H9 (cell line): ENCODE measurements around the gene KRTAP1-5. TPM values are rescaled to one million over a fixed set of nuclear protein-coding genes. Genes with fewer than 3 reads are reported as not detected.
"Not testable (repeated sequence)": the region's sequence is repeated elsewhere in the genome, so short reads cannot be mapped to it uniquely, and the experiment has no call there.

Experiments used
- DNase-seq: peaks from one replicate; pipeline ENCODE4 v3.0.0-alpha.2; 2017
- H2AFZ ChIP-seq: one replicate; pipeline ENCODE4 v1.6.1; 2013; ENCODE audit warnings: mild to moderate bottlenecking, low read length, control low read depth, moderate library complexity
- H2AK5ac ChIP-seq: 2 replicates; pipeline ENCODE4 v1.6.1; 2013; ENCODE audit warnings: low read length, control low read depth, mixed read lengths; ENCODE audit not compliant: insufficient read length
- H2BK120ac ChIP-seq: one replicate; pipeline ENCODE4 v1.6.1; 2013; ENCODE audit warnings: low read depth, mild to moderate bottlenecking, low read length, control low read depth, inconsistent platforms; ENCODE audit not compliant: poor library complexity, severe bottlenecking
- H2BK12ac ChIP-seq: 2 replicates; pipeline ENCODE4 v1.6.1; 2013; ENCODE audit warnings: low read length, control low read depth, mixed read lengths, low read depth; ENCODE audit not compliant: insufficient read length
- H2BK15ac ChIP-seq: 2 replicates; pipeline ENCODE4 v1.6.1; 2013; ENCODE audit warnings: low read depth, low read length, control low read depth
- H2BK20ac ChIP-seq: one replicate; pipeline ENCODE4 v1.6.1; 2013; ENCODE audit warnings: low read depth, mild to moderate bottlenecking, low read length, control low read depth, inconsistent platforms; ENCODE audit not compliant: poor library complexity, severe bottlenecking
- H2BK5ac ChIP-seq: 2 replicates; pipeline ENCODE4 v1.6.1; 2013; ENCODE audit warnings: low read length, control low read depth, mixed read lengths; ENCODE audit not compliant: insufficient read length
- H3K14ac ChIP-seq: 2 replicates; pipeline ENCODE4 v1.6.1; 2013; ENCODE audit warnings: low read length, control low read depth; ENCODE audit not compliant: insufficient read depth
- H3K18ac ChIP-seq: 2 replicates; pipeline ENCODE4 v1.6.1; 2013; ENCODE audit warnings: low read depth, mild to moderate bottlenecking, mixed read lengths, low read length, control low read depth; ENCODE audit not compliant: insufficient read length
- H3K23ac ChIP-seq: 2 replicates; pipeline ENCODE4 v1.6.1; 2013; ENCODE audit warnings: low read length, control low read depth, mixed read lengths, low read depth; ENCODE audit not compliant: insufficient read length
- H3K23me2 ChIP-seq: 2 replicates; pipeline ENCODE4 v1.6.1; 2013; ENCODE audit warnings: low read depth, mild to moderate bottlenecking, mixed read lengths, low read length, control low read depth; ENCODE audit not compliant: insufficient read length, poor library complexity, severe bottlenecking
- H3K27ac ChIP-seq: 2 replicates; pipeline ENCODE4 v1.5.1; 2013; ENCODE audit warnings: low read length, control low read depth, mixed read lengths, low read depth; ENCODE audit not compliant: insufficient read length
- H3K27me3 ChIP-seq: 2 replicates; pipeline ENCODE4 v1.6.1; 2013; ENCODE audit warnings: low read length, control low read depth, inconsistent platforms; ENCODE audit not compliant: insufficient read depth
- H3K4ac ChIP-seq: 2 replicates; pipeline ENCODE4 v1.6.1; 2013; ENCODE audit warnings: low read depth, mild to moderate bottlenecking, control low read depth, inconsistent platforms, low read length, moderate library complexity
- H3K4me1 ChIP-seq: 2 replicates; pipeline ENCODE4 v1.6.1; 2013; ENCODE audit warnings: low read length, control low read depth, inconsistent platforms; ENCODE audit not compliant: insufficient read depth
- H3K4me2 ChIP-seq: 2 replicates; pipeline ENCODE4 v1.6.1; 2013; ENCODE audit warnings: low read length, control low read depth, mixed read lengths; ENCODE audit not compliant: insufficient read length, insufficient read depth
- H3K56ac ChIP-seq: 2 replicates; pipeline ENCODE4 v1.6.1; 2013; ENCODE audit warnings: low read depth, mild to moderate bottlenecking, mixed read lengths, low read length, control low read depth; ENCODE audit not compliant: insufficient read length
- H3K79me1 ChIP-seq: 2 replicates; pipeline ENCODE4 v1.6.1; 2013; ENCODE audit warnings: low read depth, mild to moderate bottlenecking, moderate library complexity, low read length, control low read depth, inconsistent platforms; ENCODE audit not compliant: insufficient read depth, poor library complexity, severe bottlenecking
- H3K79me2 ChIP-seq: 2 replicates; pipeline ENCODE4 v1.6.1; 2013; ENCODE audit warnings: low read length, control low read depth, inconsistent platforms; ENCODE audit not compliant: insufficient read depth
- H3K9ac ChIP-seq: 2 replicates; pipeline ENCODE4 v1.6.1; 2013; ENCODE audit warnings: low read length, control low read depth, mixed read lengths; ENCODE audit not compliant: insufficient read length; ENCODE audit errors: extremely low read depth
- H3K9me3 ChIP-seq: one replicate; pipeline ENCODE4 v1.6.1; 2013; ENCODE audit warnings: low read depth, low read length, inconsistent platforms; ENCODE audit not compliant: control insufficient read depth
- H3T11ph ChIP-seq: one replicate; pipeline ENCODE4 v1.6.1; 2013; ENCODE audit warnings: mild to moderate bottlenecking, low read length, control low read depth, inconsistent platforms
- H4K20me1 ChIP-seq: one replicate; pipeline ENCODE4 v1.6.1; 2013; ENCODE audit not compliant: control insufficient read depth, insufficient read length, insufficient read depth
- H4K5ac ChIP-seq: 2 replicates; pipeline ENCODE4 v1.6.1; 2013; ENCODE audit warnings: low read depth, mild to moderate bottlenecking, mixed read lengths, low read length, control low read depth; ENCODE audit not compliant: insufficient read length
- H4K8ac ChIP-seq: replicated peaks from 2 replicates; pipeline ENCODE4 v1.6.1; 2013; ENCODE audit warnings: low read length, control low read depth, mixed read lengths, low read depth; ENCODE audit not compliant: insufficient read length
- H4K91ac ChIP-seq: 2 replicates; pipeline ENCODE4 v1.6.1; 2013; ENCODE audit warnings: low read depth, mild to moderate bottlenecking, moderate library complexity, mixed read lengths, low read length, control low read depth; ENCODE audit not compliant: insufficient read length
- H3K27ac Mint-ChIP-seq, 3 experiments: 2 replicates in 2 of 3; 3 replicates in 1 of 3; pipeline ENCODE4 v1.8.0; 2020 to 2021; ENCODE audit warnings: mixed read lengths in 3 of 3, mild to moderate bottlenecking in 1 of 3, moderate library complexity in 1 of 3
- H3K27me3 Mint-ChIP-seq: 2 replicates; pipeline ENCODE4 v1.8.0; 2021; ENCODE audit warnings: low read depth, mild to moderate bottlenecking, moderate library complexity, mixed read lengths
- H3K36me3 Mint-ChIP-seq, 3 experiments: 2 replicates in 2 of 3; 3 replicates in 1 of 3; pipeline ENCODE4 v1.8.0; 2020 to 2021; ENCODE audit warnings: low read depth in 3 of 3, mixed read lengths in 3 of 3; ENCODE audit not compliant: insufficient read depth in 1 of 3
- H3K4me1 Mint-ChIP-seq, 2 experiments: 2 replicates each; pipeline ENCODE4 v1.8.0; 2020; ENCODE audit warnings: mixed read lengths in 2 of 2
- H3K4me3 Mint-ChIP-seq, 2 experiments: 2 replicates in 1 of 2; 3 replicates in 1 of 2; pipeline ENCODE4 v1.8.0; 2020 to 2021; ENCODE audit warnings: mild to moderate bottlenecking in 2 of 2, mixed read lengths in 2 of 2, moderate library complexity in 1 of 2
- H3K9me3 Mint-ChIP-seq, 2 experiments: 2 replicates in 1 of 2; 3 replicates in 1 of 2; pipeline ENCODE4 v1.8.0; 2020; ENCODE audit warnings: mild to moderate bottlenecking in 2 of 2, mixed read lengths in 2 of 2, moderate library complexity in 1 of 2
- CTCF ChIP-seq: fragments of 200-600 bp; sonication (generic); conservative IDR thresholded peaks from 3 replicates; pipeline ENCODE4 v1.8.0; 2021; ENCODE audit warnings: antibody characterized with exemption, mild to moderate bottlenecking
- WGBS: extraction: QIAGEN DNeasy Blood & Tissue Kit; methylation state at CpG from one replicate; pipeline ENCODE4 v1.1.7; 2013; ENCODE audit warnings: missing lambda C conversion rate, low lambda C conversion rate, mixed read lengths; ENCODE audit not compliant: insufficient read length; ENCODE audit errors: extremely low coverage; 5-methylcytosine and 5-hydroxymethylcytosine counted together
- total RNA-seq: library from RNA; stranded (reverse); gene quantifications from 2 replicates; pipeline ENCODE4 v1.2.1, GENCODE V29; 2021

The KRTAP1-5 gene
- total RNA-seq, 1 experiment from 2014 or later, result not detected

GRCh38 chr17:41065829-41066624 is 39.0 kb upstream of the KRTAP1-5 start, which contains the start of gene KRTAP2-4:
Gene KRTAP2-4, minus strand, starts transcription at chr17:41065879. Its CDS starts 34 bp downstream, at chr17:41065845.
- H2BK120ac ChIP-seq, result no peak within 1 kb of the TSS
- H3K79me2 ChIP-seq, result no peaks in the 10 kb centered on the region
- H2BK12ac ChIP-seq, result no peak within 1 kb of the TSS
- H4K91ac ChIP-seq, result no peak within 1 kb of the TSS
- H2BK5ac ChIP-seq, result no peak within 1 kb of the TSS
- H3K9me3 ChIP-seq, result no peaks in the 10 kb centered on the region
- Mint-ChIP-seq H3K9me3 (no peaks in the 10 kb centered on the region), H3K4me1 (0 out of 4 replicates have a peak, but pooled peaks cover 0 to 5% of the 10 kb centered on the region in 2 experiments), H3K36me3 (no peaks in the 10 kb centered on the region), H3K27ac (no peak within 1 kb of the TSS), H3K4me3 (no peak within 1 kb of the TSS), H3K27me3 (no peaks in the 10 kb centered on the region)
- no peaks in the 10 kb centered on the region for H3K4me1 ChIP-seq
- no CpG with 5 or more reads among the region's 6 CpGs for WGBS
- no peak within 1 kb of the TSS for H3K27ac ChIP-seq
- H3K23me2 ChIP-seq, result no peaks in the 10 kb centered on the region
- H3K14ac ChIP-seq, result no peak within 1 kb of the TSS
- H2AFZ ChIP-seq, result no peak within 1 kb of the TSS
- no peak within 1 kb of the TSS for H3T11ph ChIP-seq
- H2BK15ac ChIP-seq, result no peak within 1 kb of the TSS
- H2BK20ac ChIP-seq, result no peak within 1 kb of the TSS
- H3K4me2 ChIP-seq, result no peak within 1 kb of the TSS
- H2AK5ac ChIP-seq, result no peak within 1 kb of the TSS
- no peak within 1 kb of the TSS for H3K56ac ChIP-seq
- DNase-seq, result no peak
- no peak within 1 kb of the TSS for H3K23ac ChIP-seq
- H3K9ac ChIP-seq, result no peak within 1 kb of the TSS
- no peaks in the 10 kb centered on the region for H3K79me1 ChIP-seq
- H3K4ac ChIP-seq, result no peak within 1 kb of the TSS
- H3K18ac ChIP-seq, result no peak within 1 kb of the TSS
- H4K20me1 ChIP-seq, result no peaks in the 10 kb centered on the region
- no peak within 1 kb of the TSS for H4K8ac ChIP-seq
- H4K5ac ChIP-seq, result no peak within 1 kb of the TSS
- TF ChIP-seq CTCF, result no peak
- no peaks in the 10 kb centered on the region for H3K27me3 ChIP-seq

GRCh38 chr17:41065016-41065689 is 38.1 kb upstream of the KRTAP1-5 start:
- not testable (repeated sequence) for H2BK12ac ChIP-seq, H3K27me3 ChIP-seq, H3K14ac ChIP-seq, H3K27ac ChIP-seq, H3K4ac ChIP-seq, H2BK20ac ChIP-seq, H4K8ac ChIP-seq, H3K27ac Mint-ChIP-seq, H3K23ac ChIP-seq, H3K27me3 Mint-ChIP-seq, H3K4me2 ChIP-seq, DNase-seq, H2AFZ ChIP-seq, H3K18ac ChIP-seq, H3K79me1 ChIP-seq, H3K4me1 ChIP-seq, H3K9me3 Mint-ChIP-seq, H2BK15ac ChIP-seq, H2BK120ac ChIP-seq, H3K4me1 Mint-ChIP-seq, H3K9ac ChIP-seq, H3K23me2 ChIP-seq, H2AK5ac ChIP-seq, H4K91ac ChIP-seq, H3K56ac ChIP-seq, H2BK5ac ChIP-seq, H4K20me1 ChIP-seq, H3K79me2 ChIP-seq, H3T11ph ChIP-seq, H4K5ac ChIP-seq, H3K9me3 ChIP-seq, H3K36me3 Mint-ChIP-seq, H3K4me3 Mint-ChIP-seq
- no CpG with 5 or more reads among the region's 16 CpGs for WGBS
